ENCODE results near the gene SCO2. TPM values are rescaled to one million over a fixed set of nuclear protein-coding genes. Genes with fewer than 3 reads are reported as not detected.
A peak's percentile ranks its signal among the peaks of the same experiment; 100 is the strongest.
"Not testable (repeated sequence)": the region's sequence is repeated elsewhere in the genome, so short reads cannot be mapped to it uniquely, and the experiment has no call there.

Gene SCO2
- total RNA-seq, 1 experiment from 2014 or later, result 7.7 TPM

GRCh38 chr22:50522208-50522805, 3.1 kb downstream of the SCO2 start:
- DNase-seq (ENCODE audit: low read depth), result no peak

- DNase-seq (ENCODE audit: low read depth), result no peak
Observed at GRCh38 chr22:50521710-50522109, 3.7 kb downstream of the SCO2 start.

GRCh38 chr22:50520826-50521453, 4.5 kb downstream of the SCO2 start:
- no peak for DNase-seq (ENCODE audit: low read depth)

- DNase-seq (ENCODE audit: low read depth), result not testable (repeated sequence)
Observed at GRCh38 chr22:50520184-50520583, 5.2 kb downstream of the SCO2 start.

GRCh38 chr22:50519151-50519550, 6.2 kb downstream of the SCO2 start:
- DNase-seq (ENCODE audit: low read depth), result no peak

- no peak for DNase-seq (ENCODE audit: low read depth)
Observed at GRCh38 chr22:50518606-50519005, 6.8 kb downstream of the SCO2 start.

- no peak for DNase-seq (ENCODE audit: low read depth)
Observed at GRCh38 chr22:50517495-50518260, 7.7 kb downstream of the SCO2 start.

- DNase-seq (ENCODE audit: low read depth), result no peak
Observed at GRCh38 chr22:50516891-50517290, 8.5 kb downstream of the SCO2 start.

GRCh38 chr22:50516068-50516467, 9.3 kb downstream of the SCO2 start:
- no peak for DNase-seq (ENCODE audit: low read depth)

GRCh38 chr22:50513175-50513574, 12.2 kb downstream of the SCO2 start:
- no peak for DNase-seq (ENCODE audit: low read depth)

GRCh38 chr22:50508897-50509296, 16.5 kb downstream of the SCO2 start:
- DNase-seq (ENCODE audit: low read depth), result no peak

GRCh38 chr22:50507991-50508884, 17.2 kb downstream of the SCO2 start, which contains the start of gene NCAPH2:
TSS of gene NCAPH2 (plus strand) at chr22:50508224. CDS start at chr22:50508338, 114 bp downstream.
- peak; percentile 96 for DNase-seq (ENCODE audit: low read depth)

GRCh38 chr22:50507421-50507990, 17.9 kb downstream of the SCO2 start, which contains the start of gene LMF2:
TSS of gene LMF2 (minus strand) at chr22:50507702. CDS start at chr22:50507675, 27 bp downstream.
- DNase-seq (ENCODE audit: low read depth), result no peak

- no peak for DNase-seq (ENCODE audit: low read depth)
Observed at GRCh38 chr22:50506611-50507420, 18.6 kb downstream of the SCO2 start.

GRCh38 chr22:50505776-50506610, 19.4 kb downstream of the SCO2 start:
- no peak for DNase-seq (ENCODE audit: low read depth)

GRCh38 chr22:50505276-50505775, 20.1 kb downstream of the SCO2 start:
- no peak for DNase-seq (ENCODE audit: low read depth)

- no peak for DNase-seq (ENCODE audit: low read depth)
Observed at GRCh38 chr22:50504369-50505211, 20.8 kb downstream of the SCO2 start.

- no peak for DNase-seq (ENCODE audit: low read depth)
Observed at GRCh38 chr22:50503475-50504145, 21.8 kb downstream of the SCO2 start.

Measured in LHCN-M2 (cell line).